22Rv1 (cell line): Measurements from ENCODE around the gene SIGLEC1.

Experiments used
- ZFX ChIP-seq: fragments of 450-650 bp; IDR thresholded peaks from 2 replicates; pipeline ENCODE4 v1.6.1; 2017; ENCODE audit warnings: antibody characterized with exemption, borderline replicate concordance
- TF ChIP-seq, protein P1 (sequence below): fragments of 450-650 bp; IDR thresholded peaks from 2 replicates; pipeline ENCODE4 v1.5.1; 2017; ENCODE audit warnings: mild to moderate bottlenecking

DNA sequence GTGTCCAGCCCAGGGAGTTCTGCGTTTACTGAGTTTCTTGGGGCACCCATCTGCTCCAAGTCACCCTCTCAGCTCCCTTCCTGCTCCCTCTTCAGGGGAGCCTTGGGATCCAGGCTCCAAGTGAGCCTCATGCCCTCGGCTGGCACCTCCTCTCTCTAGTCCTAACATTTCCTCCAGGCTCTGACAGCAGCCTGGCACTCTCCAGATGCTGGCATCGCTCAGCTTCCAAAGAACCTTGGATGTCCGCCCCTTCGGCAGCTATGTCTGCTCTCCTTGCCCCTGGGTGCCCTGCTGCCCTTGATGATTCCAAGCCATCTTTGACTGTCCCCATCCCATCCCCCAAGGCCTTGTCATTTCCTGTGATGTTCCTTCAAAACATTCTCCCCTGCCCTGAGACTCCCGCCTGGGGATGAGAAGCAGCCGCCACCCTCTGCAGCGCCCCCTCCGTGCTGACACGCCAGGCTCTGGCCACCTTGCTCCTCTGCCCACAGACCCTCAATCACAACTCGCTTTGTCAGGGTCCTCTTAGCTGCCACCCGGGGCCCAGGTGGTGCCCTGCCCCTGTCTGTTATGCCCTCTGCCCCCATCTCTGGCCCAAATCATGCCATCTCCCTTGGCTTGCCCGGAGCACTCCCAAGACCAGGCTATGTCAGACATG lies 42.6 kb downstream of the SIGLEC1 start:
- TF ChIP-seq, protein P1, sequence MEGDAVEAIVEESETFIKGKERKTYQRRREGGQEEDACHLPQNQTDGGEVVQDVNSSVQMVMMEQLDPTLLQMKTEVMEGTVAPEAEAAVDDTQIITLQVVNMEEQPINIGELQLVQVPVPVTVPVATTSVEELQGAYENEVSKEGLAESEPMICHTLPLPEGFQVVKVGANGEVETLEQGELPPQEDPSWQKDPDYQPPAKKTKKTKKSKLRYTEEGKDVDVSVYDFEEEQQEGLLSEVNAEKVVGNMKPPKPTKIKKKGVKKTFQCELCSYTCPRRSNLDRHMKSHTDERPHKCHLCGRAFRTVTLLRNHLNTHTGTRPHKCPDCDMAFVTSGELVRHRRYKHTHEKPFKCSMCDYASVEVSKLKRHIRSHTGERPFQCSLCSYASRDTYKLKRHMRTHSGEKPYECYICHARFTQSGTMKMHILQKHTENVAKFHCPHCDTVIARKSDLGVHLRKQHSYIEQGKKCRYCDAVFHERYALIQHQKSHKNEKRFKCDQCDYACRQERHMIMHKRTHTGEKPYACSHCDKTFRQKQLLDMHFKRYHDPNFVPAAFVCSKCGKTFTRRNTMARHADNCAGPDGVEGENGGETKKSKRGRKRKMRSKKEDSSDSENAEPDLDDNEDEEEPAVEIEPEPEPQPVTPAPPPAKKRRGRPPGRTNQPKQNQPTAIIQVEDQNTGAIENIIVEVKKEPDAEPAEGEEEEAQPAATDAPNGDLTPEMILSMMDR, result no peak
- no peak for TF ChIP-seq ZFX
